Endothelial cell of umbilical vein (primary cell): ENCODE measurements around the gene ANKHD1. TPM values are rescaled to one million over a fixed set of nuclear protein-coding genes. Genes with fewer than 3 reads are reported as not detected.

Experiments used
- BruUV-seq: library from RNA; stranded (reverse); fragments of 400-500 nt; replicated peaks from 2 replicates; lab custom pipeline; 2021; lab: Mats Ljungman, UMichigan
- CTCF ChIA-PET: fragments of 300-600, 350-600 bp; sonication (Branson Sonifier 250); formaldehyde crosslinking; loops from one replicate; lab custom pipeline; 2021; ENCODE audit warnings: antibody characterized with exemption, inconsistent platforms; lab: Charles Lee
- POLR2A ChIA-PET: fragments of 300-600, 350-600 bp; sonication (Branson Sonifier 250); formaldehyde crosslinking; loops from one replicate; lab custom pipeline; 2021; ENCODE audit warnings: antibody characterized with exemption, inconsistent platforms; lab: Charles Lee
- DNase-seq: peaks from one replicate; pipeline ENCODE4 v3.0.0-alpha.2; 2011; ENCODE audit warnings: low read depth, low spot score
- FAIRE-seq: peaks from 2 replicates; lab custom pipeline; 2011; peaks lifted over from hg19 to GRCh38; lab: Jason Lieb, UNC
- H2AFZ ChIP-seq: 2 replicates; pipeline ENCODE4 v1.6.0; 2012; ENCODE audit warnings: low read depth, low read length, control low read depth, inconsistent platforms
- H3K27ac ChIP-seq: 2 replicates; pipeline ENCODE4 v1.5.1; 2011; ENCODE audit warnings: low read depth, mild to moderate bottlenecking, control low read depth, low read length, moderate library complexity; ENCODE audit not compliant: insufficient read depth
- H3K27me3 ChIP-seq, 2 experiments: 2 replicates each; pipeline versions ENCODE4 v1.6.0 to v1.6.1; 2011; ENCODE audit warnings: low read length in 2 of 2, mixed read lengths in 1 of 2; ENCODE audit not compliant: control insufficient read depth in 2 of 2, insufficient read depth in 2 of 2
- H3K36me3 ChIP-seq, 2 experiments: 2 replicates in 1 of 2; 3 replicates in 1 of 2; pipeline ENCODE4 v1.5.1; 2011; ENCODE audit warnings: low read length in 2 of 2, mild to moderate bottlenecking in 1 of 2, moderate library complexity in 1 of 2; ENCODE audit not compliant: control insufficient read depth in 2 of 2, insufficient read depth in 2 of 2; ENCODE audit errors: extremely low read depth in 1 of 2
- H3K4me1 ChIP-seq: 3 replicates; pipeline ENCODE4 v1.5.1; 2011; ENCODE audit warnings: mild to moderate bottlenecking, low read length; ENCODE audit not compliant: control insufficient read depth, insufficient read depth; ENCODE audit errors: extremely low read depth
- H3K4me2 ChIP-seq: 2 replicates; pipeline ENCODE4 v1.6.1; 2011; ENCODE audit warnings: low read length, control low read depth, mixed read lengths; ENCODE audit not compliant: insufficient read depth
- H3K4me3 ChIP-seq, 3 experiments: fragments of 200-600 bp in 1 of 3; sonication (generic), shearing (Covaris generic) in 1 of 3; replicated peaks in 1 of 3; 2 replicates each; pipeline ENCODE4 v1.5.1; 2011 to 2016; ENCODE audit warnings: control low read depth in 3 of 3, low read length in 3 of 3, mild to moderate bottlenecking in 2 of 3, inconsistent platforms in 1 of 3, low read depth in 1 of 3, moderate library complexity in 1 of 3; ENCODE audit not compliant: insufficient read depth in 1 of 3
- H3K79me2 ChIP-seq: 2 replicates; pipeline ENCODE4 v1.6.0; 2012; ENCODE audit warnings: low read length, inconsistent platforms; ENCODE audit not compliant: control insufficient read depth, insufficient read depth
- H3K9ac ChIP-seq: replicated peaks from 2 replicates; pipeline ENCODE3; 2011; ENCODE audit warnings: low read length, control low read depth; ENCODE audit not compliant: insufficient read depth; ENCODE audit errors: extremely low read depth
- H3K9me1 ChIP-seq: replicated peaks from 3 replicates; pipeline ENCODE4 v1.6.0; 2011; ENCODE audit warnings: mild to moderate bottlenecking, low read length; ENCODE audit not compliant: control insufficient read depth, insufficient read depth; ENCODE audit errors: extremely low read depth
- H3K9me3 ChIP-seq: replicated peaks from 2 replicates; pipeline ENCODE4 v1.5.1; 2012; ENCODE audit warnings: low read length, inconsistent platforms; ENCODE audit not compliant: control insufficient read depth, insufficient read depth
- H4K20me1 ChIP-seq: replicated peaks from 2 replicates; pipeline ENCODE3; 2011; ENCODE audit warnings: mild to moderate bottlenecking, low read length; ENCODE audit not compliant: control insufficient read depth, insufficient read depth; ENCODE audit errors: extremely low read depth
- CTCF ChIP-seq, 2 donors: IDR thresholded peaks; 1 replicate in 1 of 2; 2 replicates in 1 of 2; pipeline ENCODE4 v1.5.1; 2011; ENCODE audit warnings: low read length in 2 of 2, mild to moderate bottlenecking in 2 of 2, moderate library complexity in 2 of 2, control low read depth in 1 of 2, inconsistent platforms in 1 of 2, low read depth in 1 of 2; ENCODE audit not compliant: insufficient read depth in 1 of 2; ENCODE audit errors: extremely low read depth in 1 of 2
- EZH2 ChIP-seq: IDR thresholded peaks from 2 replicates; pipeline ENCODE4 v1.6.1; 2012; ENCODE audit warnings: borderline replicate concordance, low read depth, mild to moderate bottlenecking, moderate library complexity, low read length, inconsistent platforms; ENCODE audit not compliant: severe bottlenecking
- FOS ChIP-seq: IDR thresholded peaks from 2 replicates; pipeline ENCODE4 v1.6.1; 2011; ENCODE audit warnings: mild to moderate bottlenecking, low read length, moderate library complexity, borderline replicate concordance; ENCODE audit not compliant: insufficient read depth
- GATA2 ChIP-seq: IDR thresholded peaks from 2 replicates; pipeline ENCODE4 v1.7.0; 2011; ENCODE audit warnings: low read depth, mild to moderate bottlenecking, moderate library complexity, mixed read lengths, low read length; ENCODE audit not compliant: insufficient read length, insufficient read depth
- JUN ChIP-seq: IDR thresholded peaks from 2 replicates; pipeline ENCODE4 v1.6.1; 2011; ENCODE audit warnings: borderline replicate concordance, low read depth; ENCODE audit not compliant: insufficient read length, insufficient read depth
- MAX ChIP-seq: IDR thresholded peaks from 2 replicates; pipeline ENCODE4 v1.6.1; 2011; ENCODE audit not compliant: insufficient read depth, insufficient read length
- MYC ChIP-seq: IDR thresholded peaks from one replicate; pipeline ENCODE4 v1.6.1; 2011; ENCODE audit warnings: mild to moderate bottlenecking, low read depth, low read length
- POLR2A ChIP-seq: IDR thresholded peaks from 2 replicates; pipeline ENCODE4 v1.6.1; 2012; ENCODE audit warnings: low read depth, mild to moderate bottlenecking, control low read depth, low read length
- POLR2AphosphoS5 ChIP-seq: IDR thresholded peaks from 2 replicates; pipeline ENCODE4 v1.6.1; 2012; ENCODE audit warnings: low read depth, mild to moderate bottlenecking, control low read depth, low read length, moderate library complexity; ENCODE audit not compliant: insufficient read depth
- dilution Hi-C: fragments of 300-500 bp; cut with MboI; formaldehyde crosslinking; loops from one replicate; pipeline ENCODE4 v1.15.0; 2019; ENCODE audit warnings: low sequenced_read_pairs; ENCODE audit not compliant: extremely low pct_ligation_motif_present
- intact Hi-C: fragments of 100-400 bp; cut with micrococcal nuclease; formaldehyde crosslinking; loops from one replicate; pipeline ENCODE4 v1.10.0; 2022
- polyA plus RNA-seq, 4 experiments: library from polyadenylated mRNA; depleted of rRNA in 3 of 4; stranded (reverse) in 3 of 4; unstranded in 1 of 4; fragments of >200 nt; gene quantifications; 2 replicates each; pipeline versions ENCODE4 v1.2.1 to v1.2.3, GENCODE V29; 2011 to 2012; ENCODE audit warnings: missing spikeins in 1 of 4
- total RNA-seq: library from RNA; stranded (reverse); gene quantifications from 2 replicates; pipeline ENCODE4 v1.2.3, GENCODE V29; 2021

The ANKHD1 gene
- total and polyA plus RNA-seq, 2 donors (not counting 3 experiments of a cell fraction or from before 2014, with no cell fraction given): 56.1 to 87.0 TPM

- Histone ChIP-seq H3K4me3 (no peak overlapping the region), H3K9me3 (no peaks in the 10 kb centered on the region), H3K9me1 (no peaks in the 10 kb centered on the region), H3K27ac (no peak overlapping the region), H4K20me1 (no peaks in the 10 kb centered on the region), H3K9ac (no peak overlapping the region), H3K79me2 (no peaks in the 10 kb centered on the region), H3K27me3 (no peaks in the 10 kb centered on the region), H2AFZ (no peak overlapping the region), H3K4me2 (no peak overlapping the region), H3K4me1 (peaks cover 3% of the 10 kb centered on the region), H3K36me3 (no peaks in the 10 kb centered on the region)
- FAIRE-seq (no peak), DNase-seq (no peak)
- no peak for TF ChIP-seq MYC
- no peak for TF ChIP-seq FOS
- TF ChIP-seq JUN: no peak
- no peak for TF ChIP-seq GATA2
- TF ChIP-seq POLR2AphosphoS5: no peak
- no peak for TF ChIP-seq POLR2A
- TF ChIP-seq CTCF (IDR thresholded peaks at IDR 0.05; ENCODE audit: extremely low read depth in 1 of 2, insufficient read depth in 1 of 2, low read depth in 1 of 2, low read length in 2 of 2): no peak
- TF ChIP-seq EZH2: no peak
- TF ChIP-seq MAX: no peak
- ChIA-PET POLR2A (no interaction called here), CTCF (interaction anchor here (0.7 to 4.9 kb wide), 13 partner anchors 9 to 361 kb away, joined by 3 to 112 read pairs (median 5); partner anchors contain the start of gene HBEGF)
- dilution Hi-C loops (no loop called here), intact Hi-C loops (no loop called here)
- BruUV-seq: no TSS peak
Observed at GRCh38 chr5:140360681-140361479, 40.8 kb upstream of the ANKHD1 start.
